Heart left ventricle (tissue), 16 donors: ENCODE results near the gene FSTL4. TPM values are rescaled to one million over a fixed set of nuclear protein-coding genes. Genes with fewer than 3 reads are reported as not detected.

ENCODE experiments used
- ATAC-seq, 4 donors: fragments of 200-7000 bp; cut with Tn5 transposase; one replicate each; pipeline ENCODE4 v1.9.1; 2020 to 2022; ENCODE audit warnings: moderate library complexity in 4 of 4, mild to moderate bottlenecking in 3 of 4, moderate number of reproducible peaks in 1 of 4
- DNase-seq, 5 donors: peaks; one replicate each; pipeline ENCODE4 v3.0.0-alpha.2; 2020
- H3K27ac ChIP-seq, 12 donors: fragments of 200-600 bp; sonication (generic) in 4 of 12; one replicate each; pipeline versions ENCODE4 v1.5.0 to v1.8.0; 2016 to 2022; ENCODE audit warnings: mild to moderate bottlenecking in 2 of 12
- H3K27me3 ChIP-seq, 9 donors: fragments of 200-600 bp; sonication (generic) in 2 of 9; one replicate each; pipeline versions ENCODE4 v1.5.1 to v1.8.0; 2016 to 2022; ENCODE audit warnings: mild to moderate bottlenecking in 3 of 9
- H3K36me3 ChIP-seq, 9 donors: fragments of 200-600 bp; sonication (generic) in 2 of 9; one replicate each; pipeline versions ENCODE4 v1.5.0 to v1.8.0; 2018 to 2022; ENCODE audit warnings: mild to moderate bottlenecking in 2 of 9
- H3K4me1 ChIP-seq, 12 donors: fragments of 200-600 bp; sonication (generic) in 4 of 12; one replicate each; pipeline versions ENCODE4 v1.5.0 to v1.8.0; 2016 to 2022; ENCODE audit warnings: mild to moderate bottlenecking in 3 of 12
- H3K4me3 ChIP-seq, 12 donors: fragments of 200-600 bp; sonication (generic) in 4 of 12; one replicate each; pipeline versions ENCODE4 v1.5.0 to v1.8.0; 2017 to 2022; ENCODE audit warnings: mild to moderate bottlenecking in 9 of 12, moderate library complexity in 4 of 12
- H3K9me3 ChIP-seq, 12 donors: fragments of 200-600 bp; sonication (generic) in 4 of 12; one replicate each; pipeline versions ENCODE4 v1.5.0 to v1.8.0; 2016 to 2022; ENCODE audit warnings: mild to moderate bottlenecking in 1 of 12
- POLR2A ChIP-seq, 2 donors: fragments of 450-650 bp; IDR thresholded peaks; one replicate each; pipeline ENCODE4 v1.6.1; 2017; ENCODE audit warnings: antibody characterized with exemption in 2 of 2, mild to moderate bottlenecking in 2 of 2, moderate library complexity in 2 of 2
- WGBS, 4 donors: extraction: QIAGEN DNeasy Blood & Tissue Kit in 2 of 4; methylation state at CpG; one replicate each; pipeline versions ENCODE4 v1.1.5 to v1.1.7; 2013 to 2018; 5-methylcytosine and 5-hydroxymethylcytosine counted together
- intact Hi-C, 10 donors: fragments of 100-400 bp; cut with DNase I; formaldehyde crosslinking; loops; one replicate each; pipeline versions ENCODE4 v1.11.1 to v1.14.2; 2022
- polyA plus RNA-seq, 2 donors: library from polyadenylated mRNA; stranded (reverse); fragments of 200-250 nt; gene quantifications; one replicate each; pipeline ENCODE4 v1.2.3, GENCODE V29; 2013
- total RNA-seq, 9 donors: library from RNA; depleted of rRNA in 2 of 9; stranded (reverse); fragments of >200 nt in 2 of 9; fragmentation: NEBNext Ultra II Directional in 3 of 9; extraction: Animal tissue kit (Norgen Biotek cat#: 25700) in 3 of 9; gene quantifications; one replicate each; pipeline versions ENCODE4 v1.1.0 to v1.2.4, GENCODE V29; 2016 to 2023
- TF ChIP-seq, protein P1 (sequence below), 12 donors: fragments of 200-600 bp; sonication (generic) in 4 of 12; IDR thresholded peaks; one replicate each; pipeline versions ENCODE4 v1.5.0 to v1.8.0; 2018 to 2022; ENCODE audit warnings: antibody characterized with exemption in 12 of 12, mild to moderate bottlenecking in 5 of 12
- donor health status: ischemic (EF 13 %, LVEDD 7.1; RV severe dilation, severe dysfunction).
- donor health status: healthy with polysubstance abuse.
- donor health status: DM: no; HTN: yes; CAD: no.
- donor health status: DM: no; HTN: no; CAD: no.
- donor health status: ischemic (EF 25% LVEDD 6.9; RV normal size, moderate dysfunction).
- donor health status: ischemic (EF 25% LVEDD 5.7; RV mildly dilated, moderate dysfunction).
- donor health status: healthy.
- donor health status: DM: yes; HTN: yes; CAD: no.
- donor health status: ischemic (EF 35%, LVEDD 5.7; RV mildly dilated, moderate dysfunction).
- donor health status: nonischemic (EF 11% LVEDD 7.7; RV severe dilation, severe dysfunction).
- donor health status: DM: yes; HTN: yes; CAD: no.
- donor health status: PGD.
- donor health status: ischemic (EF 29% LVEDD 5.4; RV normal size, mild dysfunction).
- donor health status: nonischemic (EF 23%, LVEDD 6.1; RV moderate dilation, normal function).

Gene FSTL4
- total and polyA plus RNA-seq, 11 donors = 0.01 to 0.39 (median 0.17) TPM; not detected in 6

- DNase-seq (no peak), ATAC-seq (no peak)
- Histone ChIP-seq H3K36me3 (no peaks in the 10 kb centered on the region), H3K4me1 (no peaks in the 10 kb centered on the region), H3K27me3 (peaks cover 0 to 6% (median 0%) of the 10 kb centered on the region in 9 donors), H3K4me3 (no peak overlapping the region), H3K27ac (no peak overlapping the region), H3K9me3 (no peaks in the 10 kb centered on the region)
- 65 to 77% (median 75%) methylated on average over 4 of the region's 4 CpGs for WGBS, 4 donors
- no peak for TF ChIP-seq POLR2A (IDR thresholded peaks at IDR 0.05)
- TF ChIP-seq, protein P1, sequence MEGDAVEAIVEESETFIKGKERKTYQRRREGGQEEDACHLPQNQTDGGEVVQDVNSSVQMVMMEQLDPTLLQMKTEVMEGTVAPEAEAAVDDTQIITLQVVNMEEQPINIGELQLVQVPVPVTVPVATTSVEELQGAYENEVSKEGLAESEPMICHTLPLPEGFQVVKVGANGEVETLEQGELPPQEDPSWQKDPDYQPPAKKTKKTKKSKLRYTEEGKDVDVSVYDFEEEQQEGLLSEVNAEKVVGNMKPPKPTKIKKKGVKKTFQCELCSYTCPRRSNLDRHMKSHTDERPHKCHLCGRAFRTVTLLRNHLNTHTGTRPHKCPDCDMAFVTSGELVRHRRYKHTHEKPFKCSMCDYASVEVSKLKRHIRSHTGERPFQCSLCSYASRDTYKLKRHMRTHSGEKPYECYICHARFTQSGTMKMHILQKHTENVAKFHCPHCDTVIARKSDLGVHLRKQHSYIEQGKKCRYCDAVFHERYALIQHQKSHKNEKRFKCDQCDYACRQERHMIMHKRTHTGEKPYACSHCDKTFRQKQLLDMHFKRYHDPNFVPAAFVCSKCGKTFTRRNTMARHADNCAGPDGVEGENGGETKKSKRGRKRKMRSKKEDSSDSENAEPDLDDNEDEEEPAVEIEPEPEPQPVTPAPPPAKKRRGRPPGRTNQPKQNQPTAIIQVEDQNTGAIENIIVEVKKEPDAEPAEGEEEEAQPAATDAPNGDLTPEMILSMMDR (IDR thresholded peaks at IDR 0.05) = no peak
- intact Hi-C loops = no loop called here
These were observed 159.1 kb downstream of the FSTL4 start for GRCh38 chr5:133453084-133453780.

DNA sequence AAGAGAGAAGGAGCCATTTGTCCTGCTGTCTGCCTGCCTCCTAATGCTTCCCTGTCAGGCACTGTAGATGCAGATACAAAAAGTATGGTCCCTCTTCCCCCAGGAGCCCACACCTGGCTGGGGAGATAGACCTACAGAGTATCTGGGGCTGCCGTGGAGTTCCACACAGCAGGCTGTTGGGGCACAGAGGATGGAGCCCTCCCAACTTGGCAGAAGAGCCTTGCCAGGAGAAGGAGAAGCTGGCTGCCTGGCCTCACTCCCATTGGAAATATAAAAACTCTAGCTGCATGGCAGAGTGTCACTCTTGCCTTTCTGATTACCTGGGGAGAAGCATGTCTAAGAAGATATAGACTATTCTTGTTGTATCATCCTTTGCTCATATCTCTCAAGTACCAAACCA, 160.4 kb downstream of the FSTL4 start:
- H3K4me3 ChIP-seq = no peak overlapping the region

GRCh38 chr5:133450286-133450685, 162.1 kb downstream of the FSTL4 start:
- Histone ChIP-seq H3K27me3 (peaks cover 0 to 5% (median 0%) of the 10 kb centered on the region in 9 donors), H3K36me3 (no peaks in the 10 kb centered on the region), H3K4me3 (no peak overlapping the region), H3K4me1 (no peaks in the 10 kb centered on the region), H3K27ac (no peak overlapping the region), H3K9me3 (no peaks in the 10 kb centered on the region)
- WGBS, 4 donors = 78 to 88% (median 84%) methylated on average over 7 to 8 of the region's 8 CpGs
- DNase-seq (no peak), ATAC-seq (no peak)
- TF ChIP-seq, protein P1 (IDR thresholded peaks at IDR 0.05) = no peak
- no peak for TF ChIP-seq POLR2A (IDR thresholded peaks at IDR 0.05)
- intact Hi-C loops = no loop called here

More for the DNA sequence above, 160.4 kb downstream of the FSTL4 start:
- DNase-seq (no peak), ATAC-seq (no peak)
- Histone ChIP-seq H3K27ac (no peak overlapping the region), H3K36me3 (no peaks in the 10 kb centered on the region), H3K4me1 (no peaks in the 10 kb centered on the region), H3K9me3 (no peaks in the 10 kb centered on the region), H3K27me3 (peaks cover 0 to 5% (median 0%) of the 10 kb centered on the region in 9 donors)
- no peak for TF ChIP-seq POLR2A (IDR thresholded peaks at IDR 0.05)
- TF ChIP-seq, protein P1 (IDR thresholded peaks at IDR 0.05) = no peak
- intact Hi-C loops = no loop called here
- WGBS, 4 donors = 78 to 86% (median 86%) methylated on average over 1 of the region's 1 CpG; no CpG with 5 or more reads in 1 of the 4 donors

DNA sequence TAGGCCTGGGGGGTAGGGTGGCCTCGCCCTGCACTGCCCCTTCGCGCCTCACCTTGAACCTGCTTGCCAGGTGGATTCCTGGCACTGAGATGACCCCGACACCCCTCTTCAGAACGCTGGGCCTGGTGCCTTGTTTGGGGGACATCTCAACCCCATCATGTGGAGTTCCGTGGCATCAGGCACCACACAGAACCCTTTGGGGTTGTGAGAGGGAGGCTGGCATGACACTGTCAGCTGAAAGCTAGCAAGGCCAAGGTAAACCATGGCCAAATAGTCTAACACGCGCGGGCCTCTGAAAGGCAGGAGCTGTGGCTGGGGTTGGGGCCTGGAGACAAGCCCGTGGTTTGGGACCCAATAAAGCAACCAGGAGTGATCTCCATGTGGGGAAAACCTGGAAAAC, 163.2 kb downstream of the FSTL4 start:
- Histone ChIP-seq H3K4me1 (no peaks in the 10 kb centered on the region), H3K36me3 (no peaks in the 10 kb centered on the region), H3K4me3 (no peak overlapping the region), H3K27ac (no peak overlapping the region), H3K9me3 (no peaks in the 10 kb centered on the region), H3K27me3 (peaks cover 0 to 5% (median 0%) of the 10 kb centered on the region in 9 donors)
- ATAC-seq (no peak), DNase-seq (no peak)
- intact Hi-C loops = no loop called here
- 87 to 94% (median 89%) methylated on average over 9 to 10 of the region's 10 CpGs for WGBS, 4 donors
- TF ChIP-seq, protein P1 (IDR thresholded peaks at IDR 0.05) = no peak
- TF ChIP-seq POLR2A (IDR thresholded peaks at IDR 0.05) = no peak
